ENCODE data around the gene HDHD3.
"Not testable (repeated sequence)": the region's sequence is repeated elsewhere in the genome, so short reads cannot be mapped to it uniquely, and the experiment has no call there.

The HDHD3 gene

GRCh38 chr9:113389451-113389850 lies 12.7 kb upstream of the HDHD3 start:
- Histone ChIP-seq H3K4me3 (no peak overlapping the region), H3K27ac (no peak overlapping the region), H4K20me1 (no peaks in the 10 kb centered on the region), H3K9me3 (no peaks in the 10 kb centered on the region), H3K27me3 (no peaks in the 10 kb centered on the region), H3K4me1 (peaks cover 12% of the 10 kb centered on the region), H3K36me3 (peaks cover 83% of the 10 kb centered on the region), H3K4me2 (no peak overlapping the region), H3K9ac (no peak overlapping the region)
- no peak for TF ChIP-seq Cebpa-rat (IDR thresholded peaks at IDR 0.05)

- Histone ChIP-seq H4K20me1 (no peaks in the 10 kb centered on the region), H3K27ac (no peak overlapping the region), H3K9me3 (no peaks in the 10 kb centered on the region)
Measured at GRCh38 chr9:113388833-113389232, 12.0 kb upstream of the HDHD3 start.

GRCh38 chr9:113387560-113388230 lies 10.9 kb upstream of the HDHD3 start:
- Histone ChIP-seq H3K4me3 (no peak overlapping the region), H3K36me3 (peaks cover 73% of the 10 kb centered on the region), H3K27me3 (no peaks in the 10 kb centered on the region), H3K4me2 (0 out of 2 replicates have a peak overlapping the region, but pooled peaks have one; percentile 31), H4K20me1 (no peaks in the 10 kb centered on the region), H3K9ac (peak overlapping the region; percentile 59), H3K27ac (peak overlapping the region; percentile 33), H3K4me1 (peaks cover 12% of the 10 kb centered on the region), H3K9me3 (no peaks in the 10 kb centered on the region)
- TF ChIP-seq Cebpa-rat (IDR thresholded peaks at IDR 0.05) = no peak

More at GRCh38 chr9:113388833-113389232, 12.0 kb upstream of the HDHD3 start:
- Histone ChIP-seq H3K9ac (no peak overlapping the region), H3K4me3 (no peak overlapping the region), H3K4me1 (peaks cover 12% of the 10 kb centered on the region), H3K27me3 (no peaks in the 10 kb centered on the region), H3K36me3 (peaks cover 83% of the 10 kb centered on the region), H3K4me2 (no peak overlapping the region)
- no peak for TF ChIP-seq Cebpa-rat (IDR thresholded peaks at IDR 0.05)

- no peak overlapping the region for H3K9ac ChIP-seq
- no peaks in the 10 kb centered on the region for H3K27me3 ChIP-seq
- no peaks in the 10 kb centered on the region for H4K20me1 ChIP-seq
- H3K4me2 ChIP-seq = no peak overlapping the region
- no peaks in the 10 kb centered on the region for H3K9me3 ChIP-seq
- H3K36me3 ChIP-seq = peaks cover 64% of the 10 kb centered on the region
- H3K4me3 ChIP-seq = no peak overlapping the region
- H3K4me1 ChIP-seq = peaks cover 12% of the 10 kb centered on the region
- H3K27ac ChIP-seq = no peak overlapping the region
- no peak for TF ChIP-seq Cebpa-rat (IDR thresholded peaks at IDR 0.05)
Measured at GRCh38 chr9:113386571-113387393, 10.0 kb upstream of the HDHD3 start.

- H3K9me3 ChIP-seq = no peaks in the 10 kb centered on the region
- H3K4me1 ChIP-seq = peaks cover 13% of the 10 kb centered on the region
- no peaks in the 10 kb centered on the region for H4K20me1 ChIP-seq
- no peak overlapping the region for H3K4me2 ChIP-seq
- H3K36me3 ChIP-seq = peaks cover 16% of the 10 kb centered on the region; the same call in 1 of the 2 replicates
- no peak overlapping the region for H3K9ac ChIP-seq
- H3K27me3 ChIP-seq = no peaks in the 10 kb centered on the region
- no peak overlapping the region for H3K4me3 ChIP-seq
- no peak for TF ChIP-seq Cebpa-rat (IDR thresholded peaks at IDR 0.05)
- no peak overlapping the region for H3K27ac ChIP-seq
Measured at GRCh38 chr9:113381909-113382411, 5.2 kb upstream of the HDHD3 start.

- H3K27ac ChIP-seq, H3K9ac ChIP-seq: not testable (repeated sequence)
Measured at GRCh38 chr9:113381441-113381840, 4.7 kb upstream of the HDHD3 start.

GRCh38 chr9:113380869-113381378 lies 4.1 kb upstream of the HDHD3 start:
- H4K20me1 ChIP-seq = no peaks in the 10 kb centered on the region
- no peak overlapping the region for H3K27ac ChIP-seq
- no peak overlapping the region for H3K9ac ChIP-seq
- H3K4me3 ChIP-seq = no peak overlapping the region
- no peaks in the 10 kb centered on the region for H3K27me3 ChIP-seq
- no peak for TF ChIP-seq Cebpa-rat (IDR thresholded peaks at IDR 0.05)
- H3K4me2 ChIP-seq = peak overlapping the region; percentile 5; the same call in 1 of the 2 replicates
- peaks cover 6% of the 10 kb centered on the region; the same call in 1 of the 2 replicates for H3K36me3 ChIP-seq
- H3K4me1 ChIP-seq = peaks cover 16% of the 10 kb centered on the region
- H3K9me3 ChIP-seq = no peaks in the 10 kb centered on the region

More at GRCh38 chr9:113381441-113381840, 4.7 kb upstream of the HDHD3 start:
- H3K27me3 ChIP-seq, H4K20me1 ChIP-seq, H3K4me2 ChIP-seq, H3K4me3 ChIP-seq, H3K9me3 ChIP-seq: not testable (repeated sequence)
- Histone ChIP-seq H3K4me1 (peaks cover 13% of the 10 kb centered on the region), H3K36me3 (peaks cover 10% of the 10 kb centered on the region; the same call in 1 of the 2 replicates)

GRCh38 chr9:113379829-113380210 lies 3.0 kb upstream of the HDHD3 start:
- not testable (repeated sequence) for H3K4me3 ChIP-seq, H3K4me2 ChIP-seq, H4K20me1 ChIP-seq, H3K27me3 ChIP-seq, H3K36me3 ChIP-seq, H3K27ac ChIP-seq, H3K9ac ChIP-seq, H3K9me3 ChIP-seq
- H3K4me1 ChIP-seq = peaks cover 25% of the 10 kb centered on the region

- not testable (repeated sequence) for H4K20me1 ChIP-seq, H3K27ac ChIP-seq, H3K4me2 ChIP-seq, H3K9ac ChIP-seq, H3K27me3 ChIP-seq, H3K9me3 ChIP-seq, H3K4me3 ChIP-seq
- H3K36me3 ChIP-seq = peaks cover 12% of the 10 kb centered on the region
- peaks cover 25% of the 10 kb centered on the region for H3K4me1 ChIP-seq
Measured at GRCh38 chr9:113379094-113379828, 2.5 kb upstream of the HDHD3 start.

Measured in BLaER1 (cell line).